GM13977 (cell line): ENCODE measurements around the gene RPS6KA3.

Experiments used
- DNase-seq: peaks from one replicate; pipeline ENCODE4 v3.0.0; 2012; ENCODE audit warnings: low spot score
- in situ Hi-C: fragments of 300-500 bp; cut with MboI; formaldehyde crosslinking; loops from one replicate; pipeline ENCODE4 v1.12.0; 2022; ENCODE audit warnings: low sequenced_read_pairs, low pct_unique_long_range_greater_than_20kb, mixed read lengths, inconsistent platforms; ENCODE audit not compliant: unreplicated experiment
- TF ChIP-seq, protein P1 (sequence below): IDR thresholded peaks from 2 replicates; pipeline ENCODE4 v1.5.1; 2012; ENCODE audit warnings: mild to moderate bottlenecking, control low read depth; ENCODE audit not compliant: insufficient read depth; ENCODE audit errors: extremely low read depth, missing control alignments

RPS6KA3 gene

DNA sequence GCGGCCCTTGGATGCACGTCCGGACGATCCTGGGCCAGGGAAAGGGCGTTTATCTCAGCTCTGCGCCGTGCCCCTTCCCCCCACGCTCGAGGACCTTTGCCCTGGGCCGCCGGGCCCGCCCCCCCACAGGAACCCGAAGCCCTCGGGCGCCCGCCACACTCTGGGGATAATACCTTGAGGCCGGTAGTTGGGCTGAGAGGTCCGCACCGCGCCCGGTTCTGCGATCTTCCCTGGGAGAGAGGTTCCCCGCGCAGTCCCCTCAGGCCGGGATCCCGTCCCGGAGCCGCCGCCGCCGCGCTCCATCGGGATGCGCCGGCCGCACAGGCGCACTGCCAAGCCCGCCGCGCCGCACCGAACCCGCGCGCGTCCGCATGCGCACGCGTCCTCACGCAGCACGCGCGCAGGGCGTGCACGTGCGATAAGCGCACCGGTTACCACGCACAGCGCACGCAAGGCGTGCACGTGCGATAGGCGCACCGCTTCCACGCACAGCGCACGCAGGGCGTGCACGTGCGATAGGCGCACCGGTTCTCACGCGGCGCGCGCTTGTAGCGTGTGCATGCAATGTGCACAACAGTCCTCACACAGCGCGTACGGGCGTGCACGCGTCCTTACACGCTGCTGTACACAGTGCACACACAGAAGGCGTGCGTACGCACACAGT, 150.0 kb downstream of the RPS6KA3 start, which contains the start of gene MAP7D2:
MAP7D2 (minus strand) TSS at position 331 of the 664 bp plus-strand sequence; CDS start at position 303, 28 bp downstream.
- TF ChIP-seq, protein P1, sequence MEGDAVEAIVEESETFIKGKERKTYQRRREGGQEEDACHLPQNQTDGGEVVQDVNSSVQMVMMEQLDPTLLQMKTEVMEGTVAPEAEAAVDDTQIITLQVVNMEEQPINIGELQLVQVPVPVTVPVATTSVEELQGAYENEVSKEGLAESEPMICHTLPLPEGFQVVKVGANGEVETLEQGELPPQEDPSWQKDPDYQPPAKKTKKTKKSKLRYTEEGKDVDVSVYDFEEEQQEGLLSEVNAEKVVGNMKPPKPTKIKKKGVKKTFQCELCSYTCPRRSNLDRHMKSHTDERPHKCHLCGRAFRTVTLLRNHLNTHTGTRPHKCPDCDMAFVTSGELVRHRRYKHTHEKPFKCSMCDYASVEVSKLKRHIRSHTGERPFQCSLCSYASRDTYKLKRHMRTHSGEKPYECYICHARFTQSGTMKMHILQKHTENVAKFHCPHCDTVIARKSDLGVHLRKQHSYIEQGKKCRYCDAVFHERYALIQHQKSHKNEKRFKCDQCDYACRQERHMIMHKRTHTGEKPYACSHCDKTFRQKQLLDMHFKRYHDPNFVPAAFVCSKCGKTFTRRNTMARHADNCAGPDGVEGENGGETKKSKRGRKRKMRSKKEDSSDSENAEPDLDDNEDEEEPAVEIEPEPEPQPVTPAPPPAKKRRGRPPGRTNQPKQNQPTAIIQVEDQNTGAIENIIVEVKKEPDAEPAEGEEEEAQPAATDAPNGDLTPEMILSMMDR = no peak
- in situ Hi-C loops = no loop called here
- DNase-seq = no peak

DNA sequence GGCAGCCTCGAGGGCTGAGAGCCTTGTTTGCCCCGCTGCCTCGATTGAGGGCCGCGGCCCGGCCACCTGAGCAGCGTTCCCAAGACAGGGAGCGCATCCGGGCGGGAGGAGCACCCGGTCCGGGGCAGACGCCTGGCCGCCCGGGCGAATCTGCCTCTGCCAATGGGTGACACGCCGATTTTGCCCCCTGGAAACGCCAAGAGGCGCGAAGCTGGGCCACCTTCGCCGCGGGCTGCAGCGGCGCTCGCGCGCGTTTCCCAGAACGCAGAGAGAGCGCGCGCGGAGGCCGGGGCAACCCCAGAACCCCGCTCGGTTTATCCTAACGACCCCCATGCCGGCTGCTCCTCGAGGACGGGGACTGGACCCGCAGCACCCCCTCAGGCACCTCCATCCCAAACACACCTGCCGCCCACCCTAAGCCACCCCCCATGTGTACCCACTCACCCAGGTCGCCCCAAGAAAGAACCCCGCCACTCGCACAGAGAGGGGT, 150.6 kb downstream of the RPS6KA3 start:
- no peak for DNase-seq
- TF ChIP-seq, protein P1 = no peak

DNA sequence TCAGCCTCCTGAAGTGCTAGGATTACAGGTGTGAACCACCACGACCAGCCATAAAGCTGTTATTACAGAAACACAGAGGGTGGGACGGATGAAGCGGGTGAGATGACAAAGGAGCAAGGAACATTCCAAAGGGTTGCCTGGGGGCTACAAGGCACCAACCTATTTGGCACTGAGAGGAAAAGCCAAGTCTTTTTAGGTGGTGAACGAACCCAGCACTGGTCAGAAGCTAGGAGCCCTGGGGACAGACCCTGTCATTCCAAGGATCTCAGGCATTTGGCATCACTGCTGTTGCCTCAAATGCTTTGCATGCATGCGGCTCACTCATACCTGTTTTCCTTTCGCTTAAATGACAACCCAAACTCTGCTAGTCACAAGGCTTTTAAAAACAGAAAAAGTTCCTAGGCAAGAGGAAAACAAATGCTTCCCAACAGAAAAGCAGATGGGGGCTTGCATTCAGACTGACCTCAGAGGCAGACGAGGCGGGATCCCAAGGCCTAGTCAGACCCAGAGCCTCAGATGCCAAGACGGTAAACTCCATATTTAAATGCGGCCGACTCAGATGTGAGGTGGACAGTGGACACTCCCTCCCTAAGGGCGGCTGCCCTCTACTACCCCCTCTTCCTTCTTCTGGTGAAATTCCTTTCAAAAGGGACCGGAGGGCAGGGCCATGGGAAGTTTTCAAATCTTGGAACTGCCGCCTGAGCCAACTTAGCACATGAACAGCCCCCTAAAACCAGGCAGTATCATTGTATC, 154.5 kb downstream of the RPS6KA3 start:
- in situ Hi-C loops = no loop called here
- no peak for DNase-seq
- TF ChIP-seq, protein P1 = no peak

More for the DNA sequence above, 150.6 kb downstream of the RPS6KA3 start:
- in situ Hi-C loops = no loop called here

DNA sequence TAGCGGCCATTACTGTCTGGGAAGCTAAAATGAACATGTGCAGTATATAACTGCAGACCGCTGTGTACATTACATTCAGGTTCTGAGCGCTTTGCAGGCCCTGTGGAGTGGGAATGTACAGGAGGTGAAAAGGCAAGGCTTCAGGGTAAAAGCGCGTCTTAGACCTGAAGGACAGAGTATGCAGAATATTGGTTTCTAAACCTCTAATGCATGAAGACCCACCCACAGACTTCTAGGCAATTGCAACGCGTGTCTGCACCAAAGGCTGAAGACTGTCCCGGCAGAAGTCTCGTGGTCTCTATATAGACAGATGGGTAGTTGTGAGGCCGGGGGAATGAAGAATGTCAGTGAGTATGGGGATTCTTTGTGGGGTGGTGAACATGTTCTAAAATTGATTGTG, 155.4 kb downstream of the RPS6KA3 start:
- DNase-seq = no peak
- TF ChIP-seq, protein P1 = no peak
- in situ Hi-C loops = no loop called here

DNA sequence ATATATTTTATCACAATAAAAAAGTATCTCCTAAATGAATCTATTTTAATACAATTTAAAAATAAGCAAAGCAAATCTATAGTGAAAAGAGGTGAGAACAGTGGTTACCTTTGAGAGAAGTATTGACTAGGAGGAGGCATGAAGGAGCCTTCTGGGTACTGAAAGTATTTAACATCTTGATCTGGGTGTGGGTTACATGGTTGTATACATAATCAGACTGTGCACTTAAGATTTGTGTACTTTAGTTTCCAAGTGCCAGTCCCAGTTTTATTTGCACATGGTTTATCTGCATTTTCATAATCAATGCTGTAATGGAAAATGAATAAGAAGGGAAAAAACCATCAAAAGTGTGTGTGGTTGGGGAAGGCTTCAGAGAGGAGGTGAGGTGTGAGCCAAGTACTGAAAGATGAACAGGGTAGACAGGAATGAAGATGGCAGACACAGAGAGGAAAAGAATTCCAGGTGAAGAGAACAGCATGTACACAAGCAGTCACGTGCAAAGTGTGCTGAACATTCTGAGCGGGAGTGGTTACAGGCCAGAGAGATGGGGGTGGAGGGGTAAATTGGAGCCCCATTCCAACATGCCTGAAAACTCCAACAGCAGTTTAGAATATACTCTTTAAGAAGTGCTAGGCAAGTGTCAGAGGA, 164.7 kb downstream of the RPS6KA3 start:
- no peak for DNase-seq
- in situ Hi-C loops = no loop called here
- TF ChIP-seq, protein P1 = no peak
